HCT116 (cell line): ENCODE measurements around the gene QPCTL. TPM values are rescaled to one million over a fixed set of nuclear protein-coding genes. Genes with fewer than 3 reads are reported as not detected.
A peak's percentile ranks its signal among the peaks of the same experiment; 100 is the strongest.

Experiments
- ATAC-seq: fragments of 200-7000 bp; cut with Tn5 transposase; 2 replicates; pipeline ENCODE4 v1.9.1; 2020; ENCODE audit warnings: mild to moderate bottlenecking, moderate library complexity
- BruUV-seq: library from RNA; stranded (reverse); fragments of 400-500 nt; replicated peaks from 2 replicates; lab custom pipeline; 2021; lab: Mats Ljungman, UMichigan
- CTCF ChIA-PET: fragments of 300-600 bp; sonication (Branson Sonifier 250); formaldehyde crosslinking; loops from one replicate; lab custom pipeline; 2021; ENCODE audit warnings: antibody characterized with exemption; lab: Charles Lee
- POLR2A ChIA-PET: fragments of 300-600, 350-600 bp; sonication (Branson Sonifier 250); formaldehyde crosslinking; loops from one replicate; lab custom pipeline; 2021; ENCODE audit warnings: antibody characterized with exemption; lab: Charles Lee
- RAD21 ChIA-PET, 2 experiments: fragments of 300-600 bp; sonication (Branson Sonifier 250); formaldehyde crosslinking; loops; one replicate each; lab custom pipeline; 2023; ENCODE audit warnings: low total read pairs in 2 of 2; ENCODE audit not compliant: uncharacterized antibody in 2 of 2, unreplicated experiment in 2 of 2, low non-redundant PET in 1 of 2; lab: Charles Lee
- DNase-seq: peaks from one replicate; pipeline ENCODE4 v3.0.0-alpha.2; 2010; ENCODE audit warnings: low read depth, low spot score
- H2AFZ ChIP-seq: fragments of 200-600 bp; shearing (Covaris generic), sonication (generic); 2 replicates; pipeline ENCODE4 v1.6.1; 2017; ENCODE audit warnings: low read depth, mixed run types, mixed read lengths, antibody characterized with exemption, low read length; ENCODE audit not compliant: poor library complexity, severe bottlenecking
- H3K27ac ChIP-seq: 2 replicates; pipeline ENCODE4 v1.5.1; 2012; ENCODE audit warnings: low read depth, low read length
- H3K27me3 ChIP-seq: fragments of 200-600 bp; sonication (generic); 2 replicates; pipeline ENCODE4 v1.6.1; 2016; ENCODE audit warnings: mixed run types, low read length, mixed read lengths; ENCODE audit not compliant: insufficient read depth
- H3K36me3 ChIP-seq, 2 experiments: fragments of 200-500 bp in 1 of 2; fragments of 200-600 bp in 1 of 2; sonication (Bioruptor generic) in 1 of 2; sonication (generic) in 1 of 2; 2 replicates each; pipeline versions ENCODE4 v1.5.1 to v1.6.1; 2014 to 2016; ENCODE audit warnings: low read length in 2 of 2, inconsistent platforms in 1 of 2, mixed read lengths in 1 of 2, mixed run types in 1 of 2; ENCODE audit not compliant: insufficient read depth in 2 of 2, control insufficient read depth in 1 of 2
- H3K4me1 ChIP-seq, 2 experiments: fragments of 200-600 bp in 1 of 2; sonication (generic) in 1 of 2; 2 replicates each; pipeline versions ENCODE4 v1.5.1 to v1.6.1; 2012 to 2017; ENCODE audit warnings: low read length in 2 of 2, inconsistent platforms in 1 of 2, mild to moderate bottlenecking in 1 of 2, mixed read lengths in 1 of 2, mixed run types in 1 of 2, moderate library complexity in 1 of 2; ENCODE audit not compliant: insufficient read depth in 2 of 2, control insufficient read depth in 1 of 2
- H3K4me2 ChIP-seq: fragments of 200-600 bp; sonication (generic); 2 replicates; pipeline ENCODE4 v1.6.1; 2017; ENCODE audit warnings: mixed run types, low read length, mixed read lengths
- H3K4me3 ChIP-seq, 2 experiments: fragments of 200-600 bp in 1 of 2; sonication (generic) in 1 of 2; replicated peaks in 1 of 2; 2 replicates each; pipeline ENCODE4 v1.5.1; 2011 to 2016; ENCODE audit warnings: low read length in 2 of 2, control low read depth in 1 of 2, low read depth in 1 of 2, mild to moderate bottlenecking in 1 of 2, mixed read lengths in 1 of 2, mixed run types in 1 of 2
- H3K79me2 ChIP-seq: fragments of 200-600 bp; sonication (generic); 2 replicates; pipeline ENCODE4 v1.6.1; 2017; ENCODE audit warnings: mild to moderate bottlenecking, mixed run types, low read length, moderate library complexity, mixed read lengths; ENCODE audit not compliant: insufficient read depth
- H3K9ac ChIP-seq: fragments of 200-600 bp; sonication (generic); 2 replicates; pipeline ENCODE4 v1.6.1; 2016; ENCODE audit warnings: low read length, mixed read lengths
- H3K9me2 ChIP-seq: fragments of 200-600 bp; sonication (generic), shearing (Covaris generic); 2 replicates; pipeline ENCODE4 v1.6.1; 2017; ENCODE audit warnings: mixed run types, mild to moderate bottlenecking, moderate library complexity; ENCODE audit not compliant: insufficient read depth
- H3K9me3 ChIP-seq, 2 experiments: fragments of 200-500 bp in 1 of 2; fragments of 200-600 bp in 1 of 2; sonication (Bioruptor generic) in 1 of 2; sonication (generic) in 1 of 2; 2 replicates each; pipeline ENCODE4 v1.6.1; 2014 to 2017; ENCODE audit warnings: low read length in 2 of 2, mixed read lengths in 2 of 2, inconsistent platforms in 1 of 2, low read depth in 1 of 2, mild to moderate bottlenecking in 1 of 2, mixed run types in 1 of 2, moderate library complexity in 1 of 2; ENCODE audit not compliant: control insufficient read depth in 1 of 2, insufficient read depth in 1 of 2
- H4K20me1 ChIP-seq: fragments of 200-600 bp; sonication (generic), shearing (Covaris generic); 2 replicates; pipeline ENCODE4 v1.6.1; 2017; ENCODE audit warnings: mixed run types, mild to moderate bottlenecking, moderate library complexity; ENCODE audit not compliant: insufficient read depth
- CEBPB ChIP-seq: IDR thresholded peaks from 2 replicates; pipeline ENCODE4 v1.6.1; 2012; ENCODE audit warnings: low read depth
- EGR1 ChIP-seq: IDR thresholded peaks from 2 replicates; pipeline ENCODE4 v1.6.1; 2012; ENCODE audit warnings: low read depth
- EZH2phosphoT487 ChIP-seq: fragments of 200-600 bp; IDR thresholded peaks from 2 replicates; pipeline ENCODE4 v1.6.1; 2018; ENCODE audit warnings: antibody characterized with exemption, borderline replicate concordance
- FOSL1 ChIP-seq: IDR thresholded peaks from 2 replicates; pipeline ENCODE4 v1.6.1; 2012; ENCODE audit warnings: low read depth
- POLR2AphosphoS5 ChIP-seq: IDR thresholded peaks from 2 replicates; pipeline ENCODE4 v1.6.1; 2011; ENCODE audit warnings: mild to moderate bottlenecking, low read depth, low read length, moderate library complexity
- RAD21 ChIP-seq: IDR thresholded peaks from 2 replicates; pipeline ENCODE4 v1.6.1; 2012; ENCODE audit warnings: low read depth, mild to moderate bottlenecking
- SIN3A ChIP-seq: IDR thresholded peaks from 2 replicates; pipeline ENCODE4 v1.6.1; 2012; ENCODE audit warnings: low read depth
- TCF7L2 ChIP-seq: IDR thresholded peaks from 2 replicates; pipeline ENCODE4 v1.7.0; 2011; ENCODE audit warnings: borderline replicate concordance, inconsistent platforms; ENCODE audit not compliant: insufficient read depth, insufficient read length; ENCODE audit errors: extremely low read depth
- YY1 ChIP-seq: IDR thresholded peaks from 2 replicates; pipeline ENCODE4 v1.6.1; 2011; ENCODE audit warnings: low read length, low read depth, moderate library complexity, mild to moderate bottlenecking; ENCODE audit not compliant: insufficient replicate concordance; ENCODE audit errors: extremely low read depth
- ZFX ChIP-seq: fragments of 450-650 bp; IDR thresholded peaks from 2 replicates; pipeline ENCODE4 v1.6.1; 2017
- intact Hi-C: fragments of 100-400 bp; cut with micrococcal nuclease; formaldehyde crosslinking; loops from 2 replicates; pipeline ENCODE4 v1.10.0; 2022
- total RNA-seq: library from RNA; stranded (reverse); gene quantifications from one replicate; pipeline ENCODE4 v1.2.1, GENCODE V29; 2021; ENCODE audit not compliant: unreplicated experiment
- TF ChIP-seq, protein P1 (sequence below): IDR thresholded peaks from 2 replicates; pipeline ENCODE4 v1.6.1; 2012
- TF ChIP-seq, protein P2 (sequence below): IDR thresholded peaks from 2 replicates; pipeline ENCODE4 v1.6.1; 2011; ENCODE audit warnings: mild to moderate bottlenecking, low read length, moderate library complexity; ENCODE audit not compliant: insufficient replicate concordance; ENCODE audit errors: extremely low read depth
- TF ChIP-seq, protein P3 (sequence below): IDR thresholded peaks from 2 replicates; pipeline ENCODE4 v1.6.1; 2012

The QPCTL gene
- total RNA-seq, 1 experiment from 2014 or later, result 19.5 TPM

DNA sequence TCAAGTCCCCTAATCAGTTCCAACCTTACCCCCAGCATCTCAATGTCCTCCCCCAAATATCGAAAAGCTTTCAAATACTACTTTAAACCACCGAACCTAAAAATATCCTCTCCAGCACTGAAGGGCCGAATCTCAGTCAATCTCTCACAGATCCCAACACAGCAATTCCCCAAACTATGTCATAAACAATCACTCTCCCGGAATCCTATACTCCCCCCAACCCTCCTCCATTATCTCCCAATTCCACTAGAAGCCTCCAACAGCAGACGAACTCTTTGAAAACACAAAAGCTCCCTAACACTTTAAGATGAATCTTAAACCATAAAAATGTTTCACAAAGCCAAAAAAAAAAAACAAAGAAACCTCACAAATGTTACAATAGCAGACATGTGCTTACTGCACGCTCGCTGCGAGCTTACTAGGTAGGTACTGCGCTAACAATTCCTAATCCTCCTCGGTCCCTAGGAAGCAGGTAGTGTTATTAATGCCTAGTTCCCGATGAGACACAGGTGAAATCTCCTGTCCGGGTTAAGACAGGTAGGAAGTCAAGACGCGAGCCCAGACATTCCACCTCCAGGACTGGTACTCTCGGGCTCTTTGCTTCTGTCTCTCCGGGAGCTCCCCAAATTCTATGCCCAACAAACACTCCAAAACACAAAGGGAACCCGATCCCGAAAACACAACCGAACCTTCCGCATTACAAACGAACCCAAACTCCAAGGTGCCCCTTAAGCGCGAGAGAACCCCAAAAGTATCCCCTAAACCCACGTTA, 24.1 kb downstream of the QPCTL start:
- peaks cover 13 to 19% of the 10 kb centered on the region in 2 experiments; a peak in 3 of 4 replicates for H3K36me3 ChIP-seq
- ChIA-PET POLR2A (interaction anchor here (0.6 to 1.9 kb wide), 12 partner anchors 10 to 102 kb away, joined by 3 to 16 read pairs (median 5); partner anchors contain the start of genes FBXO46, QPCTL, SIX5 and SNRPD2), RAD21 (interaction anchor here (0.7 to 1.1 kb wide), 2 partner anchors 24 to 51 kb away, joined by 4 to 5 read pairs; partner anchors contain the start of gene QPCTL (in 1 of the 2)), CTCF (interaction anchor here (0.6 to 4.8 kb wide), 9 partner anchors 9 to 361 kb away, joined by 3 to 22 read pairs (median 4); partner anchors contain the start of genes QPCTL, SIX5, SNRPD2 and SYMPK)
- peaks cover 32 to 43% of the 10 kb centered on the region in 2 experiments for H3K4me1 ChIP-seq
- H3K4me3 ChIP-seq, result peak overlapping the region; percentile 52 to 64
- DNase-seq (no peak), ATAC-seq (no peak)
- H3K9ac ChIP-seq, result peak overlapping the region; percentile 63
- peak overlapping the region; percentile 58 for H3K27ac ChIP-seq
- no peaks in the 10 kb centered on the region for H3K27me3 ChIP-seq
- peaks cover 83% of the 10 kb centered on the region for H3K79me2 ChIP-seq
- peak overlapping the region; percentile 71 for H3K4me2 ChIP-seq
- BruUV-seq, result TSS peak; percentile 80
- no peaks in the 10 kb centered on the region for H3K9me3 ChIP-seq
- no peaks in the 10 kb centered on the region for H4K20me1 ChIP-seq
- no peak overlapping the region for H2AFZ ChIP-seq
- TF ChIP-seq TCF7L2 (no peak), CEBPB (no peak), EZH2phosphoT487 (no peak), FOSL1 (no peak), POLR2AphosphoS5 (no peak), RAD21 (no peak), ZFX (no peak), YY1 (no peak), EGR1 (no peak), SIN3A (no peak)
- TF ChIP-seq, protein P1, sequence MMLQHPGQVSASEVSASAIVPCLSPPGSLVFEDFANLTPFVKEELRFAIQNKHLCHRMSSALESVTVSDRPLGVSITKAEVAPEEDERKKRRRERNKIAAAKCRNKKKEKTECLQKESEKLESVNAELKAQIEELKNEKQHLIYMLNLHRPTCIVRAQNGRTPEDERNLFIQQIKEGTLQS, result no peak
- TF ChIP-seq, protein P2, sequence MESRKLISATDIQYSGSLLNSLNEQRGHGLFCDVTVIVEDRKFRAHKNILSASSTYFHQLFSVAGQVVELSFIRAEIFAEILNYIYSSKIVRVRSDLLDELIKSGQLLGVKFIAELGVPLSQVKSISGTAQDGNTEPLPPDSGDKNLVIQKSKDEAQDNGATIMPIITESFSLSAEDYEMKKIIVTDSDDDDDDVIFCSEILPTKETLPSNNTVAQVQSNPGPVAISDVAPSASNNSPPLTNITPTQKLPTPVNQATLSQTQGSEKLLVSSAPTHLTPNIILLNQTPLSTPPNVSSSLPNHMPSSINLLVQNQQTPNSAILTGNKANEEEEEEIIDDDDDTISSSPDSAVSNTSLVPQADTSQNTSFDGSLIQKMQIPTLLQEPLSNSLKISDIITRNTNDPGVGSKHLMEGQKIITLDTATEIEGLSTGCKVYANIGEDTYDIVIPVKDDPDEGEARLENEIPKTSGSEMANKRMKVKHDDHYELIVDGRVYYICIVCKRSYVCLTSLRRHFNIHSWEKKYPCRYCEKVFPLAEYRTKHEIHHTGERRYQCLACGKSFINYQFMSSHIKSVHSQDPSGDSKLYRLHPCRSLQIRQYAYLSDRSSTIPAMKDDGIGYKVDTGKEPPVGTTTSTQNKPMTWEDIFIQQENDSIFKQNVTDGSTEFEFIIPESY, result no peak
- TF ChIP-seq, protein P3, sequence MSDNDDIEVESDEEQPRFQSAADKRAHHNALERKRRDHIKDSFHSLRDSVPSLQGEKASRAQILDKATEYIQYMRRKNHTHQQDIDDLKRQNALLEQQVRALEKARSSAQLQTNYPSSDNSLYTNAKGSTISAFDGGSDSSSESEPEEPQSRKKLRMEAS, result no peak
- H3K9me2 ChIP-seq, result no peaks in the 10 kb centered on the region
- intact Hi-C loops, result loop anchor here (2.0 kb wide), 1 partner anchor 52 kb away; the partner anchor contains the start of gene SIX5
